NT2/D1 (cell line): ENCODE data around the gene IL1R2.

Experiments used
- SUZ12 ChIP-seq: IDR thresholded peaks from 2 replicates; pipeline ENCODE4 v1.6.1; 2011; ENCODE audit not compliant: insufficient read length, insufficient read depth; ENCODE audit errors: extremely low read depth
- YY1 ChIP-seq: IDR thresholded peaks from 2 replicates; pipeline ENCODE4 v1.6.1; 2011; ENCODE audit not compliant: insufficient read length, insufficient read depth
- ZNF274 ChIP-seq: IDR thresholded peaks from 2 replicates; pipeline ENCODE4 v1.6.1; 2011; ENCODE audit warnings: mild to moderate bottlenecking, low read depth, low read length

DNA sequence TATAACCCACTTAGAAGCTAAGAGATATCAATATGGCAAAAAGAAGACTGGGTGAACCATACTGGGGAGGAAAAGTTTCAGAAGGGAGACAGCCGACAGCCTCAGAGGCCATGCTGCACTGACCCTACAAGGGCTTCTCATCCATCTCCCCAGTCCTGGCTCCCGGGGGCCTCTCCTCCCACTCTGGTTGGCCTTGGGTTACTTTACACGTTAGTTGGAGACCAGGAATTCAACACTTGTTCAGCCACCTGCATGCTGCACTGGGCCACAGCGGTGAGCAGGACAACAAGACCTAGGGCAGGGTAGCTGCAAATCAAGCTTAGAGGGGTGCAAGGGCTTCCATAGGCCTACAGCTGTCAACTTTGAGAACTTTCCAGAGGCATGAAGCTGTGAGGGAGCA is 28.6 kb upstream of the IL1R2 start:
- TF ChIP-seq YY1: no peak
- TF ChIP-seq SUZ12: no peak
- no peak for TF ChIP-seq ZNF274
